ENCODE measurements around the gene SLC8A2. TPM values are rescaled to one million over a fixed set of nuclear protein-coding genes. Genes with fewer than 3 reads are reported as not detected.

SLC8A2 gene
- total and polyA plus RNA-seq, 2 of the 4 experiments (the other 2 are of a cell fraction) = 0.05 TPM; not detected in 1

DNA sequence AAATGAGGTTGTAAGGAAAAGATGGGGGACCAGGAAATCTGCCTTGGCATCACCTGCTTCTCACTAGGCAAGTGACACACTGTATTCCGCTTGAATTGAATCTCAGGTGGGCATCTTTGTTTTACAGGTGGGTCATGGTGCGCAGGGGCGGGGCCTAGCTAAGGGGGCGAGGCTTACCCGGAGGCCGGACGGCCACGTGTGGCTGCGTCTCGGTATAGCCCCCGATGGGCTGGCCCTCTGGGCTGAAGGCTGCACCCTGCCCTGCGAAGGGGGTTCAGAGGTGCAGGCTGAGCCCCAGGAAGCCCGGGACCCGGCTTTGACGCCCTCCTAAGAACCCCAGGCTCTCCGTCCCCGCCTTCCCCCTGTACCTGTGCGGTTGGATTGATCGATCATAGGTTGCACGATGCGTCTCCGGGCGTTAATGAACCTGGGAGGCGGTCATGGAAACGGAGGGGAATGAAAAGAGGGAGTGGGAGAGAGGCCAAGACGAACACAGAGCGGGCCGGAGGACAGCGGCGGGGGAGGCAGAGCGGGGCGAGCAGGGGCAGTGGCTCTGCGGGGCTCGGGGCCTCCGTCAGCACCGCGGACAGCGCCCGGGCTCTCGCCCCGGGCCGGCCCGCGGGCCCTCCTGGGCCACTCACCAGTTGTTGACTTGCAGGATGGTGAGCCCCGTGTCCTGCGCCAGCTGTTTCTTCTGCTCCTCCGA is 64.8 kb downstream of the SLC8A2 start:
- Histone ChIP-seq H3K36me3 (ENCODE audit: control insufficient read depth, insufficient read depth, low read length) (peaks cover 27% of the 10 kb centered on the region), H3K4me3 (ENCODE audit: insufficient read depth, low read depth, low read length) (no peak overlapping the region), H2BK120ac (ENCODE audit: low read depth, low read length) (no peak overlapping the region), H2AFZ (replicated peaks; ENCODE audit: low read length, poor library complexity) (no peak overlapping the region), H3K9me3 (ENCODE audit: control insufficient read depth, insufficient read depth, low read length) (no peaks in the 10 kb centered on the region), H2AK9ac (replicated peaks; ENCODE audit: low read depth, low read length, poor library complexity) (no peak overlapping the region), H3K27ac (ENCODE audit: insufficient read depth, low read length) (no peak overlapping the region), H3K9ac (ENCODE audit: low read depth, low read length) (no peak overlapping the region), H2AK5ac (ENCODE audit: low read depth, low read length) (no peak overlapping the region), H3K4me1 (ENCODE audit: control insufficient read depth, insufficient read depth, low read length) (no peaks in the 10 kb centered on the region), H3K27me3 (ENCODE audit: control insufficient read depth, insufficient read depth, low read length) (no peaks in the 10 kb centered on the region), H4K20me1 (ENCODE audit: insufficient read depth, low read length) (peaks cover 8% of the 10 kb centered on the region; the same call in 1 of the 2 replicates), H4K91ac (ENCODE audit: insufficient read depth, low read depth, low read length) (no peak overlapping the region), H3K4ac (ENCODE audit: low read depth, low read length) (no peak overlapping the region), H3K9me1 (ENCODE audit: insufficient read depth, low read length) (peaks cover 11% of the 10 kb centered on the region; the same call in 1 of the 2 replicates), H4K8ac (ENCODE audit: low read depth in 2 of 2, low read length in 2 of 2) (no peak overlapping the region), H3K4me2 (ENCODE audit: low read depth, low read length) (no peak overlapping the region), H3K18ac (ENCODE audit: low read depth, low read length) (no peak overlapping the region), H2BK15ac (ENCODE audit: low read depth, low read length) (no peak overlapping the region), H4K5ac (ENCODE audit: low read depth, low read length) (no peak overlapping the region), H3K14ac (replicated peaks; ENCODE audit: low read depth, low read length) (no peak overlapping the region), H2BK20ac (ENCODE audit: low read depth, low read length) (no peak overlapping the region), H2BK5ac (ENCODE audit: low read depth, low read length, poor library complexity, severe bottlenecking) (no peak overlapping the region), H3K23ac (ENCODE audit: low read depth, low read length) (no peak overlapping the region), H3K79me1 (ENCODE audit: low read depth in 1 of 2, low read length in 2 of 2) (no peaks in the 10 kb centered on the region), H3K56ac (ENCODE audit: extremely low read depth, insufficient read depth, low read length) (no peak overlapping the region)
- ChIA-PET CTCF (no interaction called here), POLR2A (ENCODE audit: unreplicated experiment) (no interaction called here)
- TF ChIP-seq MXI1 (IDR thresholded peaks at IDR 0.05; ENCODE audit: borderline replicate concordance, low read depth, low read length) (no peak), MAZ (IDR thresholded peaks at IDR 0.05; ENCODE audit: borderline replicate concordance, low read depth, low read length) (no peak), FOS (IDR thresholded peaks at IDR 0.05; ENCODE audit: low read depth, low read length) (no peak), MAFK (IDR thresholded peaks at IDR 0.05; ENCODE audit: low read depth, low read length) (no peak)
- TF ChIP-seq, protein P1, sequence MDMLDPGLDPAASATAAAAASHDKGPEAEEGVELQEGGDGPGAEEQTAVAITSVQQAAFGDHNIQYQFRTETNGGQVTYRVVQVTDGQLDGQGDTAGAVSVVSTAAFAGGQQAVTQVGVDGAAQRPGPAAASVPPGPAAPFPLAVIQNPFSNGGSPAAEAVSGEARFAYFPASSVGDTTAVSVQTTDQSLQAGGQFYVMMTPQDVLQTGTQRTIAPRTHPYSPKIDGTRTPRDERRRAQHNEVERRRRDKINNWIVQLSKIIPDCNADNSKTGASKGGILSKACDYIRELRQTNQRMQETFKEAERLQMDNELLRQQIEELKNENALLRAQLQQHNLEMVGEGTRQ (IDR thresholded peaks at IDR 0.05; ENCODE audit: low read depth, low read length) = no peak
- TF ChIP-seq, protein P2, sequence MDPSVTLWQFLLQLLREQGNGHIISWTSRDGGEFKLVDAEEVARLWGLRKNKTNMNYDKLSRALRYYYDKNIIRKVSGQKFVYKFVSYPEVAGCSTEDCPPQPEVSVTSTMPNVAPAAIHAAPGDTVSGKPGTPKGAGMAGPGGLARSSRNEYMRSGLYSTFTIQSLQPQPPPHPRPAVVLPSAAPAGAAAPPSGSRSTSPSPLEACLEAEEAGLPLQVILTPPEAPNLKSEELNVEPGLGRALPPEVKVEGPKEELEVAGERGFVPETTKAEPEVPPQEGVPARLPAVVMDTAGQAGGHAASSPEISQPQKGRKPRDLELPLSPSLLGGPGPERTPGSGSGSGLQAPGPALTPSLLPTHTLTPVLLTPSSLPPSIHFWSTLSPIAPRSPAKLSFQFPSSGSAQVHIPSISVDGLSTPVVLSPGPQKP (IDR thresholded peaks at IDR 0.05; ENCODE audit: borderline replicate concordance, low read depth, low read length) = no peak
- DNase-seq (no peak), ATAC-seq (ENCODE audit: low read depth) (peak; percentile 61)
- dilution Hi-C loops (cut with HindIII; ENCODE audit: low sequenced_read_pairs, unreplicated experiment) = no loop called here
- WGBS, 2 experiments (ENCODE audit: extremely low coverage in 2 of 2, insufficient read length in 1 of 2) = 20% methylated on average over 14 of the region's 47 CpGs; no CpG with 5 or more reads in 1 of the 2 experiments
- no TSS peak for BruUV-seq (replicated peaks)
- in situ Hi-C loops (cut with MboI; ENCODE audit: low sequenced_read_pairs) = no loop called here
- intact Hi-C loops (cut with micrococcal nuclease) = no loop called here

All from IMR-90 (cell line).